ENCODE results near the gene SIGLEC15.
"Not testable (repeated sequence)": the region's sequence is repeated elsewhere in the genome, so short reads cannot be mapped to it uniquely, and the experiment has no call there.

Gene SIGLEC15

GRCh38 chr18:45825258-45826044 lies at the start of gene SIGLEC15:
Gene SIGLEC15, plus strand, starts transcription at chr18:45825675. Its CDS starts 54 bp downstream, at chr18:45825729.
- DNase-seq (ENCODE audit: low spot score) = no peak

GRCh38 chr18:45775743-45776142 lies 49.7 kb upstream of the SIGLEC15 start:
- no peak for DNase-seq (ENCODE audit: low spot score)

- no peak for DNase-seq (ENCODE audit: low spot score)
These were observed 48.1 kb upstream of the SIGLEC15 start for GRCh38 chr18:45777393-45777792.

- DNase-seq (ENCODE audit: low spot score) = no peak
These were observed 44.9 kb upstream of the SIGLEC15 start for GRCh38 chr18:45780568-45780967.

GRCh38 chr18:45782662-45783061 lies 42.8 kb upstream of the SIGLEC15 start:
- no peak for DNase-seq (ENCODE audit: low spot score)

- no peak for DNase-seq (ENCODE audit: low spot score)
These were observed 42.1 kb upstream of the SIGLEC15 start for GRCh38 chr18:45783097-45784075.

GRCh38 chr18:45785134-45785533 lies 40.3 kb upstream of the SIGLEC15 start:
- DNase-seq (ENCODE audit: low spot score) = no peak

GRCh38 chr18:45786941-45787340 lies 38.5 kb upstream of the SIGLEC15 start:
- DNase-seq (ENCODE audit: low spot score) = no peak

- no peak for DNase-seq (ENCODE audit: low spot score)
These were observed 38.1 kb upstream of the SIGLEC15 start for GRCh38 chr18:45787346-45787745.

- DNase-seq (ENCODE audit: low spot score) = no peak
These were observed 36.6 kb upstream of the SIGLEC15 start for GRCh38 chr18:45788861-45789260.

GRCh38 chr18:45792506-45793263 lies 32.8 kb upstream of the SIGLEC15 start:
- no peak for DNase-seq (ENCODE audit: low spot score)

GRCh38 chr18:45793264-45793965 lies 32.1 kb upstream of the SIGLEC15 start:
- no peak for DNase-seq (ENCODE audit: low spot score)

GRCh38 chr18:45801416-45802004 lies 24.0 kb upstream of the SIGLEC15 start:
- no peak for DNase-seq (ENCODE audit: low spot score)

GRCh38 chr18:45802814-45803492 lies 22.5 kb upstream of the SIGLEC15 start:
- no peak for DNase-seq (ENCODE audit: low spot score)

GRCh38 chr18:45805551-45805950 lies 19.9 kb upstream of the SIGLEC15 start:
- DNase-seq (ENCODE audit: low spot score) = no peak

GRCh38 chr18:45806226-45806625 lies 19.2 kb upstream of the SIGLEC15 start:
- no peak for DNase-seq (ENCODE audit: low spot score)

GRCh38 chr18:45807144-45807543 lies 18.3 kb upstream of the SIGLEC15 start:
- not testable (repeated sequence) for DNase-seq (ENCODE audit: low spot score)

- DNase-seq (ENCODE audit: low spot score) = not testable (repeated sequence)
These were observed 10.7 kb upstream of the SIGLEC15 start for GRCh38 chr18:45814733-45815132.

- no peak for DNase-seq (ENCODE audit: low spot score)
These were observed 7.9 kb upstream of the SIGLEC15 start for GRCh38 chr18:45817543-45817942.

- DNase-seq (ENCODE audit: low spot score) = not testable (repeated sequence)
These were observed 6.7 kb upstream of the SIGLEC15 start for GRCh38 chr18:45818765-45819164.

All from CD4-positive, alpha-beta T cell treated with Interleukin-6 at 100 ng/mL for 8 hours (primary cell).